Testis (tissue), 2 donors: ENCODE results near the gene SLIT3.

ENCODE experiments used
- POLR2A ChIP-seq: fragments of 450-650 bp; IDR thresholded peaks from one replicate; pipeline ENCODE4 v1.6.1; 2017; ENCODE audit warnings: antibody characterized with exemption, mild to moderate bottlenecking, moderate library complexity
- TF ChIP-seq, protein P1 (sequence below), 3 experiments: fragments of 450-650 bp in 2 of 3; fragments of 200-600 bp in 1 of 3; sonication (generic) in 1 of 3; IDR thresholded peaks; one replicate each; pipeline ENCODE4 v1.5.1; 2016 to 2019; ENCODE audit warnings: antibody characterized with exemption in 3 of 3, mild to moderate bottlenecking in 2 of 3, moderate library complexity in 1 of 3

DNA sequence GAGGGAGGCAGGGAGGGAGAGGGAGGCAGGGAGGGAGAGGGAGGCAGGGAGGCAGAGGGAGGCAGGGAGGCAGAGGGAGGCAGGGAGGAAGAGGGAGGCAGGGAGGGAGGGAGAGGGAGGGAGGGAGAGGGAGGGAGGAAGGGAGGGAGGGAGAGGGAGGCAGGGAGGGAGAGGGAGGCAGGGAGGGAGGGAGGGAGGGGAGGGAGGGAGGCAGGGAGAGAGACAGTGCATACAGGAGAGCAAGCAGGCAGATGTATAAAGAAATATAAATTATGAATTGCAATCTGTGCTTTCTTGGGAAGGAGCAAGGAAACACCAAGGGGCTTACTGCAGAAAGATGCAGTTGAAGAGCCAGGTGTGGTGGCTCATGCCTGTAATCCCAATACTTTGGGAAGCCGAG lies 574.6 kb downstream of the SLIT3 start:
- TF ChIP-seq, protein P1, sequence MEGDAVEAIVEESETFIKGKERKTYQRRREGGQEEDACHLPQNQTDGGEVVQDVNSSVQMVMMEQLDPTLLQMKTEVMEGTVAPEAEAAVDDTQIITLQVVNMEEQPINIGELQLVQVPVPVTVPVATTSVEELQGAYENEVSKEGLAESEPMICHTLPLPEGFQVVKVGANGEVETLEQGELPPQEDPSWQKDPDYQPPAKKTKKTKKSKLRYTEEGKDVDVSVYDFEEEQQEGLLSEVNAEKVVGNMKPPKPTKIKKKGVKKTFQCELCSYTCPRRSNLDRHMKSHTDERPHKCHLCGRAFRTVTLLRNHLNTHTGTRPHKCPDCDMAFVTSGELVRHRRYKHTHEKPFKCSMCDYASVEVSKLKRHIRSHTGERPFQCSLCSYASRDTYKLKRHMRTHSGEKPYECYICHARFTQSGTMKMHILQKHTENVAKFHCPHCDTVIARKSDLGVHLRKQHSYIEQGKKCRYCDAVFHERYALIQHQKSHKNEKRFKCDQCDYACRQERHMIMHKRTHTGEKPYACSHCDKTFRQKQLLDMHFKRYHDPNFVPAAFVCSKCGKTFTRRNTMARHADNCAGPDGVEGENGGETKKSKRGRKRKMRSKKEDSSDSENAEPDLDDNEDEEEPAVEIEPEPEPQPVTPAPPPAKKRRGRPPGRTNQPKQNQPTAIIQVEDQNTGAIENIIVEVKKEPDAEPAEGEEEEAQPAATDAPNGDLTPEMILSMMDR (IDR thresholded peaks at IDR 0.05): no peak
- TF ChIP-seq POLR2A: no peak
